ENCODE data around the gene TREML4. TPM values are rescaled to one million over a fixed set of nuclear protein-coding genes. Genes with fewer than 3 reads are reported as not detected.

Gene TREML4
- total and polyA plus RNA-seq, 2 of the 8 experiments (the other 6 are each of a cell fraction or from before 2014, with no cell fraction given) = not detected

DNA sequence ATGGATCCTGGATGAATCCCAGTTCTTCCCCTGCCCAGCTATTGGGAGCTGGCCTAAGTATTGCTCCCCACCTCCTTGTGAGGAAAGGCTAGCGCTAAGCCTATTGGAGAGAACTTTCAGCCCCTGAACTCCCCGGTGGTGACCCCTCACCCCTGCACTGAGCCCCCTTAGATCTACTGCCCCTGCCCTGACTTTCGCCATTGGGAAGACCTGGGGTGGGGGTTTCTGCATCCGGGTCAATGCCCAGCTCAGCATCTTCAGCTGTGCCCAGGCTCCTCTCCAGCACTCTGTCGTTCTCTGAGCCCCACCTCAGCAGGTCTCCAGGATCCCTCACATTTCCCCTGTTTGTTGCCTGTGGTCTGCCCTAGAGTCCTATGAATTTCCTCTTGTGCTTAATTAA, 9.0 kb downstream of the TREML4 start:
- Histone ChIP-seq H3K79me1 (ENCODE audit: low read depth, low read length) (no peaks in the 10 kb centered on the region), H3K18ac (ENCODE audit: extremely low read depth, low read length) (no peak overlapping the region), H3K4me3 (ENCODE audit: extremely low read depth in 1 of 4, insufficient read depth in 2 of 4, low read depth in 3 of 4, low read length in 4 of 4) (no peak overlapping the region)
- TF ChIP-seq PHF8 (conservative IDR thresholded peaks at IDR 0.05; ENCODE audit: low read depth, low read length) (no peak), NANOG (IDR thresholded peaks at IDR 0.05; ENCODE audit: insufficient read depth, low read depth, low read length, poor library complexity, severe bottlenecking) (no peak), BACH1 (IDR thresholded peaks at IDR 0.05; ENCODE audit: low read length) (no peak), ASH2L (IDR thresholded peaks at IDR 0.05; ENCODE audit: low read length) (no peak), RXRA (IDR thresholded peaks at IDR 0.05; ENCODE audit: insufficient read depth, low read depth, low read length) (no peak), CREB1 (IDR thresholded peaks at IDR 0.05) (no peak), KDM5A (IDR thresholded peaks at IDR 0.05; ENCODE audit: low read length) (no peak), TEAD4 (IDR thresholded peaks at IDR 0.05; ENCODE audit: low read depth, low read length) (no peak), KDM4A (IDR thresholded peaks at IDR 0.05; ENCODE audit: low read depth, low read length, severe bottlenecking) (no peak), POLR2AphosphoS5 (IDR thresholded peaks at IDR 0.05; ENCODE audit: low read depth, low read length) (no peak), RFX5 (IDR thresholded peaks at IDR 0.05; ENCODE audit: borderline replicate concordance, low read depth, low read length) (no peak), SRF (IDR thresholded peaks at IDR 0.05; ENCODE audit: low read depth, low read length) (no peak), SP1 (IDR thresholded peaks at IDR 0.05; ENCODE audit: low read depth, low read length) (no peak), YY1 (IDR thresholded peaks at IDR 0.05; ENCODE audit: low read depth, low read length) (no peak)
- TF ChIP-seq, protein P1, sequence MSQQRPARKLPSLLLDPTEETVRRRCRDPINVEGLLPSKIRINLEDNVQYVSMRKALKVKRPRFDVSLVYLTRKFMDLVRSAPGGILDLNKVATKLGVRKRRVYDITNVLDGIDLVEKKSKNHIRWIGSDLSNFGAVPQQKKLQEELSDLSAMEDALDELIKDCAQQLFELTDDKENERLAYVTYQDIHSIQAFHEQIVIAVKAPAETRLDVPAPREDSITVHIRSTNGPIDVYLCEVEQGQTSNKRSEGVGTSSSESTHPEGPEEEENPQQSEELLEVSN (IDR thresholded peaks at IDR 0.05) = no peak

More for the DNA sequence above, 9.0 kb downstream of the TREML4 start:
- FAIRE-seq = no peak
- H3K4me2 ChIP-seq (ENCODE audit: insufficient read depth in 1 of 2, low read depth in 2 of 2, low read length in 2 of 2) = no peak overlapping the region
- no peaks in the 10 kb centered on the region for H3K36me3 ChIP-seq (ENCODE audit: control insufficient read depth in 2 of 4, insufficient read depth in 4 of 4, low read length in 3 of 4)
- WGBS, 2 experiments (ENCODE audit: extremely low coverage in 1 of 2, insufficient coverage in 1 of 2, insufficient read length in 1 of 2, insufficient replicate concordance in 2 of 2, low coverage in 1 of 2, low lambda C conversion rate in 2 of 2, missing lambda C conversion rate in 1 of 2) = 78% methylated on average over 5 of the region's 5 CpGs; no CpG with 5 or more reads in 1 of the 2 experiments
- no peak overlapping the region for H2AFZ ChIP-seq (ENCODE audit: low read length)
- no peaks in the 10 kb centered on the region for H4K20me1 ChIP-seq (replicated peaks in 1 of 2; ENCODE audit: control insufficient read depth in 1 of 2, insufficient read depth in 2 of 2, low read length in 2 of 2)
- no peak overlapping the region for H3K27ac ChIP-seq (ENCODE audit: low read depth, low read length)
- no peak overlapping the region for H2BK20ac ChIP-seq (ENCODE audit: low read length)
- no peak overlapping the region for H3K9ac ChIP-seq (replicated peaks in 1 of 4; ENCODE audit: extremely low read depth in 1 of 4, low read depth in 3 of 4, low read length in 3 of 4)
- peaks cover 0 to 4% (median 0%) of the 10 kb centered on the region in 4 experiments; a peak in 2 of 7 replicates for H3K4me1 ChIP-seq (replicated peaks in 1 of 4; ENCODE audit: control insufficient read depth in 3 of 4, insufficient read depth in 4 of 4, low read length in 3 of 4)
- no peak for DNase-seq (ENCODE audit: low read depth in 1 of 2, low spot score in 2 of 2)
- no peak overlapping the region for H3K56ac ChIP-seq (replicated peaks; ENCODE audit: insufficient read length, low read depth, low read length)
- H2BK120ac ChIP-seq (replicated peaks; ENCODE audit: low read depth, low read length) = no peak overlapping the region
- no peak overlapping the region for H2BK12ac ChIP-seq (ENCODE audit: low read depth, low read length)
- H4K91ac ChIP-seq (replicated peaks; ENCODE audit: insufficient read length, low read length) = no peak overlapping the region
- no peak overlapping the region for H3K4ac ChIP-seq (replicated peaks; ENCODE audit: insufficient read length, low read depth, low read length)
- ChIA-PET CTCF (ENCODE audit: partially characterized antibody) (interaction anchor here (1.1 to 1.8 kb wide), 4 partner anchors 45 to 81 kb away, joined by 3 to 6 read pairs (median 4); no protein-coding TSS in a partner anchor), POLR2A (ENCODE audit: partially characterized antibody) (no interaction called here)
- H2BK15ac ChIP-seq (ENCODE audit: low read length) = no peak overlapping the region
- no peaks in the 10 kb centered on the region for H3K79me2 ChIP-seq (ENCODE audit: control insufficient read depth in 1 of 2, insufficient read depth in 2 of 2, low read length in 2 of 2)
- H3K27me3 ChIP-seq (replicated peaks in 1 of 4; ENCODE audit: control insufficient read depth in 3 of 4, extremely low read depth in 1 of 4, insufficient read depth in 3 of 4, low read length in 3 of 4) = no peaks in the 10 kb centered on the region; a peak in 1 of 7 replicates
- H3K23me2 ChIP-seq (ENCODE audit: low read depth, low read length) = no peaks in the 10 kb centered on the region; the same call in 1 of the 2 replicates
- no peak overlapping the region for H2AK5ac ChIP-seq (ENCODE audit: low read depth, low read length)
- no peak overlapping the region for H3K23ac ChIP-seq (ENCODE audit: insufficient read length)
- H4K8ac ChIP-seq (ENCODE audit: extremely low read depth, insufficient read depth, low read length) = no peak overlapping the region
- H3K9me3 ChIP-seq (ENCODE audit: insufficient read depth in 2 of 2, low read depth in 1 of 2, low read length in 1 of 2) = no peaks in the 10 kb centered on the region
- no peak overlapping the region for H3K14ac ChIP-seq (ENCODE audit: insufficient read length)
- no peak overlapping the region for H2BK5ac ChIP-seq (ENCODE audit: low read depth, low read length)
- H4K5ac ChIP-seq (ENCODE audit: insufficient read length, low read depth, low read length) = no peak overlapping the region
